ENCODE data around the gene GBX1. TPM values are rescaled to one million over a fixed set of nuclear protein-coding genes. Genes with fewer than 3 reads are reported as not detected.

The GBX1 gene
- total RNA-seq, 1 donor from 2014 or later = not detected

DNA sequence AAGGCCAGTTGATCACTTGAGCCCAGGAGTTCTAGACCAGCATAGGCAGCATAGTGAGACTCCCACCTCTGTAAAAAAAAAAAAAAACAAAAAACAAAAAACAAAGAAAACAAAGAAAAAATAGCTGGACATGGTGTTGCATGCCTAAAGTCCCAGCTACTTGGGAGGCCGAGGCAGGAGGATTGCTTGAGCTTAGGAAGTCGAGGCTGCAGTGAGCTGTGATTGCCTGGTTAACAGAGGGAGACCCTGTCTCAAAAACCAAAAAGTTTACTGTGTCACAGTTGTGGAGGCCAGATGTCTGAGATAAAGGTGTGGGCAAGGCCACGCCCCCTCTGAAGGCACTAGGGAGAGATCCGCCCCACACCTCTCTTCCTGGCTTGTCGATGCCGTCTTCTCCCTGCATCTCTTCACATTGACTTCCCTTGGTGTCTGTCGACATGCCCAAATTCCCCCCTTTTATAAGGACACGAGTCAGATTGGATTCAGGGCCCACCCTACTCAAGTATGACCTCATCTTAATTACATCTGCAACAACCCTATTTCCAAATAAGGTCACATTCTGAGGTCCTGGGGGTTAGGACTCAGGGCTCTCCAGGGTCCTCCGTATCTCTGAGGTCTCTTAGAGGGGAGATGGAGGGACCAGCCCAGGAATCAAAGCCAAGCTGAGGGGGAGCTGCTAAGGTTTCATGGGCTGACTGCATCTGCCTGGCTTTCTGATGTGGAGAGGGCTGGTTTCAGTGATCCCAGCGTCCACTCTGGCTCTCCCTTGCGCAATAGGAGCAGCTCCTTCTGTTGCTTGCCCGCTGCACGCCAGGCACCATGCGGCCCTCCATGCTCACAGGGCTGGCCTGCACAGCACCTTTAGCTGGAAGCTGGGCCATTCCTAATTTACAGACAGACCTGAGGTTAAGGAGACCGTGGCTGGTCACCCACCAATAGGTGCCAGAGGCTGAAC is 58.1 kb downstream of the GBX1 start:
- no peak for TF ChIP-seq CTCF (conservative IDR thresholded peaks at IDR 0.05; ENCODE audit: low read depth, low read length)
- no peak for DNase-seq (ENCODE audit: low read depth)
- no peak overlapping the region for H3K4me3 ChIP-seq (ENCODE audit: low read depth, low read length)

DNA sequence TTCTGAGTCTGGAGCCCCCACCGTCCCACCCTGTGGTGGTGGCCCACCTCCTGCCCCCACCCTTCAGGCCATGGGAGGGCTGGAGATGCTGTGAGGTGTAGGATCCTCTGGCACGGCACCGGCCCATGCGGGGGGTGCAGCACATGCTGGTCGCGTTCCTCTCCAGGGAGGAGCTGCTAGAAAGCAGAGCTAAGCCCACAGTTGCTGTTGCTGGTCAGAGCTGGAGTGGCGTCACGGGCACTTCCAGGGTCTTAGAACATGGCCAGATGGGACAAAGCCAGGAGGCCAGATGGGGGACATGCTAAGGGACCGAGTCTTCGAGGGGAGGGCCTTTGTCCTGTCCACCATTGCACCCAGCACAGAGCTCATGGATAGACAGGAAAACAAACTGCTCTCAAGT is 59.6 kb downstream of the GBX1 start:
- H3K4me3 ChIP-seq (ENCODE audit: low read depth, low read length) = no peak overlapping the region
- TF ChIP-seq CTCF (conservative IDR thresholded peaks at IDR 0.05; ENCODE audit: low read depth, low read length) = no peak
- no peak for DNase-seq (ENCODE audit: low read depth)

- DNase-seq (ENCODE audit: low read depth) = no peak
- H3K4me3 ChIP-seq (ENCODE audit: low read depth, low read length) = no peak overlapping the region
- TF ChIP-seq CTCF (conservative IDR thresholded peaks at IDR 0.05; ENCODE audit: low read depth, low read length) = no peak
Measured at GRCh38 chr7:151104411-151105235, 62.9 kb downstream of the GBX1 start.

DNA sequence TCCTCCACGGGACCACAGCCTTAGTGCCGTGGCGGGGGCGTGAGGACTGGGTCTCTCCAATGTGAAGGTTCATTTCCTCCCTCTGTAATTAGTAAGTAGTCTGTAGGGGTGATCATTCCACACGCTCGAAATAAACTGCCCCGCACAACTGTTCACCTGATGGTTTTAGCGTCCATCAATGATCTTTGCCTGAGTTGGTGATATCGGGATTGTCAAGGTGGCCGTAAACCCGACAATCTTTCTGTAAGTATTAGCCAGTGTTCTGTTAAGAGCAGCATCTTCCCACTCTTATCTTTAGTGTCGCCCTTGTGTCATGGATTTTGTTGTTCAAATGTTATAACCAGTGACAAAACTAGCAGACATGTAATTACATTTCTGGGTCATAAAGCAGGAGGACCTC is 63.5 kb downstream of the GBX1 start:
- no peak overlapping the region for H3K4me3 ChIP-seq (ENCODE audit: low read depth, low read length)
- TF ChIP-seq CTCF (conservative IDR thresholded peaks at IDR 0.05; ENCODE audit: low read depth, low read length) = no peak
- no peak for DNase-seq (ENCODE audit: low read depth)

DNA sequence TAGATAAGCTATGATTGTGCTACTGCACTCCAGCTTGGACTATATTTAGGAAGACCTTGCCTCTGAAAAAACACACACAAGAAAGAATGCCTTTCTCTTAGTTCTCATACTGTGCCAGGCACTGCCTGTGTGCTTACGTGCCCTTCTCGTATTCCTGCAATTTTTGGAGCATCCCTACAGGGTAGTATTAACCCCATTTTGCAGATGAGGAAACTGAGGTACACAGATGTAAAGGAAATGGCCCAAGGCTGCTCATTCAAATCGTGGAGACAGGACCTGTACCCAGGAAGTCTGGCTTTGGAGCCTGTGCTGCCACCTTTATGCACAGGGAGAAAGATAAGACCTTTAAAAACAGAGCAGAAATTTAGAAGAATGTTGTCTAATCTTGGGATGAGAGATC is 64.5 kb downstream of the GBX1 start:
- no peak for TF ChIP-seq CTCF (conservative IDR thresholded peaks at IDR 0.05; ENCODE audit: low read depth, low read length)
- no peak overlapping the region for H3K4me3 ChIP-seq (ENCODE audit: low read depth, low read length)
- no peak for DNase-seq (ENCODE audit: low read depth)

GRCh38 chr7:151101621-151102396 is 65.7 kb downstream of the GBX1 start:
- DNase-seq (ENCODE audit: low read depth) = no peak
- TF ChIP-seq CTCF (conservative IDR thresholded peaks at IDR 0.05; ENCODE audit: low read depth, low read length) = no peak
- no peak overlapping the region for H3K4me3 ChIP-seq (ENCODE audit: low read depth, low read length)
